Measurements from ENCODE around the gene ST7. TPM values are rescaled to one million over a fixed set of nuclear protein-coding genes. Genes with fewer than 3 reads are reported as not detected.
"Not testable (repeated sequence)": the region's sequence is repeated elsewhere in the genome, so short reads cannot be mapped to it uniquely, and the experiment has no call there.

ST7 gene
- total RNA-seq, 1 donor = 19.9 TPM

- Histone ChIP-seq H4K20me1 (ENCODE audit: insufficient read depth, low read length) (peaks cover 3% of the 10 kb centered on the region), H3K4me3 (ENCODE audit: insufficient read depth, low read length) (no peak overlapping the region), H3K36me3 (ENCODE audit: insufficient read depth, low read length) (no peaks in the 10 kb centered on the region), H3K27me3 (ENCODE audit: insufficient read depth, low read length) (no peaks in the 10 kb centered on the region), H3K4me2 (ENCODE audit: insufficient read depth, low read length) (no peak overlapping the region), H2AFZ (ENCODE audit: low read length) (no peak overlapping the region), H3K79me2 (ENCODE audit: insufficient read depth, low read length) (peaks cover 41% of the 10 kb centered on the region), H3K9me3 (ENCODE audit: low read depth, low read length) (no peaks in the 10 kb centered on the region), H3K27ac (ENCODE audit: low read depth, low read length) (peak overlapping the region; percentile 9), H3K4me1 (ENCODE audit: insufficient read depth, low read length) (peaks cover 5% of the 10 kb centered on the region)
- no peak for TF ChIP-seq CTCF (IDR thresholded peaks at IDR 0.05; ENCODE audit: extremely low read depth, low read depth, low read length)
- no peak for DNase-seq (ENCODE audit: insufficient read length, low spot score, missing footprints)
Observed at GRCh38 chr7:117025891-117026290, 72.6 kb downstream of the ST7 start.

GRCh38 chr7:117030346-117030745, 77.0 kb downstream of the ST7 start:
- H3K27me3 ChIP-seq (ENCODE audit: insufficient read depth, low read length); H3K4me2 ChIP-seq (ENCODE audit: insufficient read depth, low read length); H3K36me3 ChIP-seq (ENCODE audit: insufficient read depth, low read length); H3K4me3 ChIP-seq (ENCODE audit: insufficient read depth, low read length); DNase-seq (ENCODE audit: insufficient read length, low spot score, missing footprints); H4K20me1 ChIP-seq (ENCODE audit: insufficient read depth, low read length); H3K9me3 ChIP-seq (ENCODE audit: low read depth, low read length); H3K4me1 ChIP-seq (ENCODE audit: insufficient read depth, low read length); H2AFZ ChIP-seq (ENCODE audit: low read length); H3K27ac ChIP-seq (ENCODE audit: low read depth, low read length): not testable (repeated sequence)
- H3K79me2 ChIP-seq (ENCODE audit: insufficient read depth, low read length) = peaks cover 15% of the 10 kb centered on the region

- peaks cover 18% of the 10 kb centered on the region for H3K79me2 ChIP-seq (ENCODE audit: insufficient read depth, low read length)
Observed at GRCh38 chr7:117030793-117031192, 77.5 kb downstream of the ST7 start.

GRCh38 chr7:117032810-117033209, 79.5 kb downstream of the ST7 start:
- H3K4me3 ChIP-seq (ENCODE audit: insufficient read depth, low read length) = no peak overlapping the region
- no peaks in the 10 kb centered on the region for H3K36me3 ChIP-seq (ENCODE audit: insufficient read depth, low read length)
- no peak overlapping the region for H2AFZ ChIP-seq (ENCODE audit: low read length)
- H3K27ac ChIP-seq (ENCODE audit: low read depth, low read length) = no peak overlapping the region
- no peak for TF ChIP-seq CTCF (IDR thresholded peaks at IDR 0.05; ENCODE audit: extremely low read depth, low read depth, low read length)
- DNase-seq (ENCODE audit: insufficient read length, low spot score, missing footprints) = no peak
- H3K79me2 ChIP-seq (ENCODE audit: insufficient read depth, low read length) = peaks cover 14% of the 10 kb centered on the region
- H3K27me3 ChIP-seq (ENCODE audit: insufficient read depth, low read length) = no peaks in the 10 kb centered on the region
- H4K20me1 ChIP-seq (ENCODE audit: insufficient read depth, low read length) = peaks cover 3% of the 10 kb centered on the region
- no peaks in the 10 kb centered on the region for H3K4me1 ChIP-seq (ENCODE audit: insufficient read depth, low read length)
- no peaks in the 10 kb centered on the region for H3K9me3 ChIP-seq (ENCODE audit: low read depth, low read length)
- H3K4me2 ChIP-seq (ENCODE audit: insufficient read depth, low read length) = no peak overlapping the region

More at GRCh38 chr7:117030793-117031192, 77.5 kb downstream of the ST7 start:
- not testable (repeated sequence) for H3K4me2 ChIP-seq (ENCODE audit: insufficient read depth, low read length); DNase-seq (ENCODE audit: insufficient read length, low spot score, missing footprints); H3K4me3 ChIP-seq (ENCODE audit: insufficient read depth, low read length); H3K36me3 ChIP-seq (ENCODE audit: insufficient read depth, low read length); H4K20me1 ChIP-seq (ENCODE audit: insufficient read depth, low read length); H3K4me1 ChIP-seq (ENCODE audit: insufficient read depth, low read length); H3K27me3 ChIP-seq (ENCODE audit: insufficient read depth, low read length); H3K27ac ChIP-seq (ENCODE audit: low read depth, low read length); H3K9me3 ChIP-seq (ENCODE audit: low read depth, low read length); H2AFZ ChIP-seq (ENCODE audit: low read length)

GRCh38 chr7:117034851-117035464, 81.7 kb downstream of the ST7 start:
- Histone ChIP-seq H3K79me2 (ENCODE audit: insufficient read depth, low read length) (peaks cover 6% of the 10 kb centered on the region), H2AFZ (ENCODE audit: low read length) (no peak overlapping the region), H3K9me3 (ENCODE audit: low read depth, low read length) (no peaks in the 10 kb centered on the region), H3K4me3 (ENCODE audit: insufficient read depth, low read length) (no peak overlapping the region), H3K27me3 (ENCODE audit: insufficient read depth, low read length) (no peaks in the 10 kb centered on the region), H3K36me3 (ENCODE audit: insufficient read depth, low read length) (no peaks in the 10 kb centered on the region), H3K4me1 (ENCODE audit: insufficient read depth, low read length) (no peaks in the 10 kb centered on the region), H4K20me1 (ENCODE audit: insufficient read depth, low read length) (no peaks in the 10 kb centered on the region), H3K27ac (ENCODE audit: low read depth, low read length) (no peak overlapping the region), H3K4me2 (ENCODE audit: insufficient read depth, low read length) (no peak overlapping the region)
- DNase-seq (ENCODE audit: insufficient read length, low spot score, missing footprints) = no peak
- no peak for TF ChIP-seq CTCF (IDR thresholded peaks at IDR 0.05; ENCODE audit: extremely low read depth, low read depth, low read length)

Measured in osteoblast (primary cell).